Head of caudate nucleus (tissue), 42 donors: ENCODE results near the gene ZNF423.
A peak's percentile ranks its signal among the peaks of the same experiment; 100 is the strongest.

Experiments used
- DNase-seq, 42 donors: peaks; one replicate each; pipeline versions ENCODE4 v3.0.0 to v3.0.0-alpha.2; 2020 to 2021; ENCODE audit warnings: mixed read lengths in 7 of 42
- intact Hi-C: fragments of 100-400 bp; cut with DNase I; formaldehyde crosslinking; loops from one replicate; pipeline ENCODE4 v1.15.0; 2022

Gene ZNF423

GRCh38 chr16:49530427-49530970 is 325.4 kb downstream of the ZNF423 start:
- no peak for DNase-seq
- intact Hi-C loops, result no loop called here

- DNase-seq, result no peak
- intact Hi-C loops, result no loop called here
These were observed 326.4 kb downstream of the ZNF423 start for GRCh38 chr16:49529411-49530045.

GRCh38 chr16:49528866-49529288 is 327.0 kb downstream of the ZNF423 start:
- intact Hi-C loops, result no loop called here
- DNase-seq, result no peak

- intact Hi-C loops, result no loop called here
- DNase-seq, result peak in 1 of 42 donors; percentile 13
These were observed 327.6 kb downstream of the ZNF423 start for GRCh38 chr16:49528060-49528865.

GRCh38 chr16:49527611-49528010 is 328.3 kb downstream of the ZNF423 start:
- intact Hi-C loops, result no loop called here
- no peak for DNase-seq

- no peak for DNase-seq
- intact Hi-C loops, result no loop called here
These were observed 329.0 kb downstream of the ZNF423 start for GRCh38 chr16:49526860-49527365.

GRCh38 chr16:49524947-49525315 is 331.0 kb downstream of the ZNF423 start:
- no peak for DNase-seq
- intact Hi-C loops, result no loop called here

- intact Hi-C loops, result no loop called here
- DNase-seq, result no peak
These were observed 331.5 kb downstream of the ZNF423 start for GRCh38 chr16:49524216-49524946.

GRCh38 chr16:49523435-49524159 is 332.3 kb downstream of the ZNF423 start:
- no peak for DNase-seq
- intact Hi-C loops, result no loop called here

GRCh38 chr16:49521734-49522325 is 334.1 kb downstream of the ZNF423 start:
- DNase-seq, result no peak
- intact Hi-C loops, result no loop called here

GRCh38 chr16:49520492-49521038 is 335.3 kb downstream of the ZNF423 start:
- no peak for DNase-seq
- intact Hi-C loops, result no loop called here

GRCh38 chr16:49519741-49520140 is 336.2 kb downstream of the ZNF423 start:
- intact Hi-C loops, result no loop called here
- no peak for DNase-seq

GRCh38 chr16:49519008-49519656 is 336.8 kb downstream of the ZNF423 start:
- DNase-seq, result no peak
- intact Hi-C loops, result no loop called here

GRCh38 chr16:49516382-49517036 is 339.4 kb downstream of the ZNF423 start:
- intact Hi-C loops, result no loop called here
- no peak for DNase-seq

GRCh38 chr16:49515861-49516260 is 340.1 kb downstream of the ZNF423 start:
- intact Hi-C loops, result no loop called here
- no peak for DNase-seq

GRCh38 chr16:49515016-49515565 is 340.8 kb downstream of the ZNF423 start:
- intact Hi-C loops, result no loop called here
- no peak for DNase-seq
